OCI-LY1 (cell line): ENCODE measurements around the gene PRMT3.
A peak's percentile ranks its signal among the peaks of the same experiment; 100 is the strongest.

Source experiments
- H2AFZ ChIP-seq: fragments of 200-600 bp; sonication (generic), shearing (Covaris generic); 2 replicates; pipeline ENCODE4 v1.6.0; 2014; ENCODE audit warnings: antibody characterized with exemption, mild to moderate bottlenecking, low read length
- H3F3A ChIP-seq: fragments of 200-600 bp; sonication (generic), shearing (Covaris generic); 2 replicates; pipeline ENCODE4 v1.6.0; 2014; ENCODE audit warnings: mild to moderate bottlenecking, antibody characterized with exemption, low read length, moderate library complexity; ENCODE audit not compliant: insufficient read depth
- H3K27ac ChIP-seq: fragments of 200-600 bp; sonication (generic); 2 replicates; pipeline ENCODE4 v1.5.1; 2014; ENCODE audit warnings: low read length, mixed run types, mild to moderate bottlenecking, low read depth; ENCODE audit not compliant: poor library complexity, severe bottlenecking
- H3K27me3 ChIP-seq: fragments of 200-600 bp; sonication (generic); 2 replicates; pipeline ENCODE4 v1.6.0; 2014; ENCODE audit warnings: antibody characterized with exemption, mild to moderate bottlenecking, low read length, moderate library complexity; ENCODE audit not compliant: insufficient read depth
- H3K36me3 ChIP-seq: fragments of 200-600 bp; sonication (generic); 2 replicates; pipeline ENCODE4 v1.6.1; 2014; ENCODE audit warnings: mild to moderate bottlenecking, antibody characterized with exemption, low read length, moderate library complexity, mixed read lengths; ENCODE audit not compliant: insufficient read depth
- H3K4me1 ChIP-seq: fragments of 200-600 bp; sonication (generic); 2 replicates; pipeline ENCODE4 v1.5.1; 2014; ENCODE audit warnings: mild to moderate bottlenecking, low read length, moderate library complexity; ENCODE audit not compliant: insufficient read depth, severe bottlenecking
- H3K4me2 ChIP-seq: fragments of 200-600 bp; sonication (generic), shearing (Covaris generic); 2 replicates; pipeline ENCODE4 v1.6.1; 2014; ENCODE audit warnings: low read length
- H3K4me3 ChIP-seq: fragments of 200-600 bp; sonication (generic); 2 replicates; pipeline ENCODE4 v1.5.1; 2014; ENCODE audit warnings: low read length, low read depth, mild to moderate bottlenecking, mixed read lengths; ENCODE audit not compliant: poor library complexity, severe bottlenecking
- H3K79me2 ChIP-seq: fragments of 200-600 bp; shearing (Covaris generic); 2 replicates; pipeline ENCODE4 v1.6.1; 2016; ENCODE audit warnings: mixed run types, low read length, mixed read lengths; ENCODE audit not compliant: insufficient read depth
- H3K9ac ChIP-seq: fragments of 200-600 bp; sonication (generic), shearing (Covaris generic); 2 replicates; pipeline ENCODE4 v1.6.1; 2014; ENCODE audit warnings: mild to moderate bottlenecking, low read length, mixed read lengths
- H3K9me2 ChIP-seq: fragments of 200-600 bp; sonication (generic), shearing (Covaris generic); 2 replicates; pipeline ENCODE4 v1.6.1; 2014; ENCODE audit warnings: low read depth, mild to moderate bottlenecking, low read length, mixed read lengths
- H3K9me3 ChIP-seq: fragments of 200-600 bp; shearing (Covaris generic); 2 replicates; pipeline ENCODE4 v1.6.1; 2014; ENCODE audit warnings: low read length, mixed read lengths
- H4K20me1 ChIP-seq: fragments of 200-600 bp; sonication (generic), shearing (Covaris generic); 2 replicates; pipeline ENCODE4 v1.6.0; 2016; ENCODE audit warnings: mild to moderate bottlenecking, low read length; ENCODE audit not compliant: insufficient read depth
- EZH2 ChIP-seq: fragments of 200-600 bp; sonication (generic), shearing (Covaris generic); IDR thresholded peaks from 2 replicates; pipeline ENCODE4 v1.8.0; 2017; ENCODE audit warnings: borderline replicate concordance, mixed run types, mild to moderate bottlenecking, antibody characterized with exemption, low read length, moderate library complexity, mixed read lengths
- TF ChIP-seq, protein P1 (sequence below): fragments of 200-600 bp; sonication (generic), shearing (Covaris generic); IDR thresholded peaks from 2 replicates; pipeline ENCODE4 v1.5.1; 2017; ENCODE audit warnings: mild to moderate bottlenecking, antibody characterized with exemption, low read length, moderate library complexity, mixed read lengths

PRMT3 gene

GRCh38 chr11:20387261-20388095 lies at the start of gene PRMT3:
TSS of gene PRMT3 (plus strand) at chr11:20387716. CDS start at chr11:20387747, 31 bp downstream.
- Histone ChIP-seq H3K4me2 (peak within 1 kb of the TSS; percentile 75), H3K27me3 (no peaks in the 10 kb centered on the region), H3K9me3 (no peaks in the 10 kb centered on the region), H4K20me1 (no peaks in the 10 kb centered on the region), H3K27ac (peak within 1 kb of the TSS; percentile 73), H3K4me3 (peak within 1 kb of the TSS; percentile 83), H3F3A (no peaks in the 10 kb centered on the region), H2AFZ (no peak within 1 kb of the TSS), H3K4me1 (peaks cover 20% of the 10 kb centered on the region), H3K36me3 (peaks cover 34% of the 10 kb centered on the region), H3K79me2 (peaks cover 12% of the 10 kb centered on the region), H3K9me2 (no peaks in the 10 kb centered on the region), H3K9ac (peak within 1 kb of the TSS; percentile 89)
- TF ChIP-seq EZH2, result no peak
- TF ChIP-seq, protein P1, sequence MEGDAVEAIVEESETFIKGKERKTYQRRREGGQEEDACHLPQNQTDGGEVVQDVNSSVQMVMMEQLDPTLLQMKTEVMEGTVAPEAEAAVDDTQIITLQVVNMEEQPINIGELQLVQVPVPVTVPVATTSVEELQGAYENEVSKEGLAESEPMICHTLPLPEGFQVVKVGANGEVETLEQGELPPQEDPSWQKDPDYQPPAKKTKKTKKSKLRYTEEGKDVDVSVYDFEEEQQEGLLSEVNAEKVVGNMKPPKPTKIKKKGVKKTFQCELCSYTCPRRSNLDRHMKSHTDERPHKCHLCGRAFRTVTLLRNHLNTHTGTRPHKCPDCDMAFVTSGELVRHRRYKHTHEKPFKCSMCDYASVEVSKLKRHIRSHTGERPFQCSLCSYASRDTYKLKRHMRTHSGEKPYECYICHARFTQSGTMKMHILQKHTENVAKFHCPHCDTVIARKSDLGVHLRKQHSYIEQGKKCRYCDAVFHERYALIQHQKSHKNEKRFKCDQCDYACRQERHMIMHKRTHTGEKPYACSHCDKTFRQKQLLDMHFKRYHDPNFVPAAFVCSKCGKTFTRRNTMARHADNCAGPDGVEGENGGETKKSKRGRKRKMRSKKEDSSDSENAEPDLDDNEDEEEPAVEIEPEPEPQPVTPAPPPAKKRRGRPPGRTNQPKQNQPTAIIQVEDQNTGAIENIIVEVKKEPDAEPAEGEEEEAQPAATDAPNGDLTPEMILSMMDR, result no peak

DNA sequence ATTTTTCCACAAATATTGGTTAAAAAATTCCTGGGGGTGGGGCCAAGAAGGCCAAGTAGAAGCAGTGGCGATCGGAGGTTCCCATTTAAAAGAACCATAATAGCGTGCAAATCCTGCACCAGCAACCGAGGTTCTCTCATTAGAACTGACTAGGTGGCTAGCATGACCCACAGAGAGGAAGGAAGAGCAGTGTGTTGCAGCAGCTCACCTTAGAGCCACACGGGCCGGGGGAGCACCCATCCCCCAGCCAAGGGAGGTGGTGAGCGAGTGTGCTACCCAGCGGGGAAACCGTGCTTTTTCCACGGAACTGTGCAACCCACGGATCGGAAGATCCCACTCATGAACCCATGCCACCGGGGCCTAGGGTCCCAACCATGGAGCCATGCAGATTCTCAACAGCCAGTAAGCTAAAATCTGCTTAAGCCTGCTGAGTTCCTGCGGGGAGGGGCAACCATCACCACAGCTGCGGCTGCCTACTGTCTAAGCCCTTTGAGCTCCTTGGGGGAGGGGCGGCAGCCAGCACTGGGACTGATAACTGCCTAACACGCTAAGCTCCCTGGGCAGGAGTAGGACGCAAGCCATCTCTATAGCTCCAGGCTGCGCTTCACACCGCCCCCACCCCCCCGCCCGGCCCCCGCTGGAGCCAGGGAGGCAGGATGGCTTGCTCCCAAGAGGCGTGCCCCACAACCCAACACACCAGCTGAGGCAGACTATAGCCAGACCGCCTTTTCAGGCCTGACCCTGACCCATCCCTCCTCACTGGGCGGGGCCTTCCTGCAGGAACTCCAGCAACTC lies 45.0 kb upstream of the PRMT3 start:
- Histone ChIP-seq H3F3A (no peaks in the 10 kb centered on the region), H3K9me2 (no peaks in the 10 kb centered on the region), H2AFZ (no peak overlapping the region), H3K79me2 (no peaks in the 10 kb centered on the region), H3K4me1 (no peaks in the 10 kb centered on the region), H3K4me3 (no peak overlapping the region), H3K9ac (no peak overlapping the region), H4K20me1 (no peaks in the 10 kb centered on the region), H3K27me3 (no peaks in the 10 kb centered on the region), H3K36me3 (no peaks in the 10 kb centered on the region), H3K9me3 (no peaks in the 10 kb centered on the region), H3K4me2 (no peak overlapping the region), H3K27ac (no peak overlapping the region)
- TF ChIP-seq, protein P1, result no peak

- H3F3A ChIP-seq, result no peaks in the 10 kb centered on the region
- no peaks in the 10 kb centered on the region for H3K27me3 ChIP-seq
- H3K36me3 ChIP-seq, result no peaks in the 10 kb centered on the region
- no peaks in the 10 kb centered on the region for H3K79me2 ChIP-seq
- H3K9me3 ChIP-seq, result no peaks in the 10 kb centered on the region
- H3K9ac ChIP-seq, result no peak overlapping the region
- no peak overlapping the region for H3K4me2 ChIP-seq
- no peak overlapping the region for H2AFZ ChIP-seq
- TF ChIP-seq EZH2, result no peak
- TF ChIP-seq, protein P1, result no peak
- H3K27ac ChIP-seq, result no peak overlapping the region
- no peaks in the 10 kb centered on the region for H4K20me1 ChIP-seq
- H3K4me1 ChIP-seq, result no peaks in the 10 kb centered on the region
- H3K4me3 ChIP-seq, result no peak overlapping the region
- no peaks in the 10 kb centered on the region for H3K9me2 ChIP-seq
Observed at GRCh38 chr11:20351136-20351535, 36.4 kb upstream of the PRMT3 start.
